Measurements from ENCODE around the gene C4orf50.

The C4orf50 gene

DNA sequence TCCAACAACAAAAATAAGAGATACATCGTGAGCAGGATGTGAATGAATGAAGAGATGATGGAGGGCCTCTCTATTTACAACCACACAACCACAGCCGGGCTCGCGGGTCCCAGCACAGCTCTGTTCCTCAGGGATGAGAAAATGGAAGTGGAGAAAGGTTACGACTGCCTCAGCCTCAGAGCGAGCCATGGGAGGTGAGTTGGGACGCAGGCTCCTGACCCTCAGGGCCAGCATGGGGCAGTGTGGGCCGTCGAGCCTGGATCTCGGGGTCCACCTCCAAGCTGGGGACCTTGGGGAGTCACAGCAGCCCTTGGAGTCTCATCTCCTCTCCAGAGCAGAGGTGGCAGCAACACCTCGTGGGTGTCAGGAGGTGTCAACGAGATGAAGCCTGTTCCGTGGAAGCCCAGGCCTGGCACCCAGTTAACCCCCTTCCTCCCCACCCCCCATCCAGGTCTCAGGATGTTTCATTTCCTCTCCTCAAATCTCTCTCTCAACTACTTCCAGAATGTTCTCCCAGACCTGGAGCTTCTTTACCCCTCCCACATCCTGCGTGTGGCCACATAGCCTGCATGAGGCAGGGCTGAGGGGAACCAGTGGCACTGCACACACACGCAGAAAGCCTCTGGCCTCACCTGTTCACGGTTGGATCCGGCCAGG lies 25.9 kb downstream of the C4orf50 start:
- TF ChIP-seq FOXP2 (optimal IDR thresholded peaks at IDR 0.05; ENCODE audit: borderline replicate concordance, extremely low read depth, extremely low read length, insufficient read depth) = no peak

DNA sequence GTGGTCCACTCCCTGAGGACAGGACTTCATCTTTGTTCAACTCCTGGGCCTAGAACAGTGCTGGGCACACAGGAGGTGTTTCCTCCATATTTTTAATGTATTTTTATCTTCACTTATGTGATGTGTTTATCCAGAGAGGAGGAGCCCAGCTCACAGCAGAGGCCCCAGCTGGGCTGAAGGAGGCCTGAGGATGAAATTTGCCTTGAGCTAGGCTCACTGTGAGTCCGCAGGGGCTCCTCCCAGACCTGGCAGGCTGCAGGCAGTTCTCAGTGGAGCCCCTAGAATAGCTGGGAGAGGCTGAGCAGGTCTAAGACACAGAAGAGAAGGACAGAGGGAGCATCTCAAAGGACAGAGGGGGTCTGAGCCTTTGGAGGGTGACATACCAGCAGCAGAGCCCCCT lies 26.8 kb downstream of the C4orf50 start:
- TF ChIP-seq POLR2AphosphoS5 (IDR thresholded peaks at IDR 0.05; ENCODE audit: low read depth, low read length) (no peak), TAF1 (IDR thresholded peaks at IDR 0.05; ENCODE audit: borderline replicate concordance, insufficient read depth, low read length) (no peak), FOXP2 (optimal IDR thresholded peaks at IDR 0.05; ENCODE audit: borderline replicate concordance, extremely low read depth, extremely low read length, insufficient read depth) (no peak), SIN3A (IDR thresholded peaks at IDR 0.05; ENCODE audit: borderline replicate concordance, insufficient read depth, low read length) (no peak)
- TF ChIP-seq, protein P1, sequence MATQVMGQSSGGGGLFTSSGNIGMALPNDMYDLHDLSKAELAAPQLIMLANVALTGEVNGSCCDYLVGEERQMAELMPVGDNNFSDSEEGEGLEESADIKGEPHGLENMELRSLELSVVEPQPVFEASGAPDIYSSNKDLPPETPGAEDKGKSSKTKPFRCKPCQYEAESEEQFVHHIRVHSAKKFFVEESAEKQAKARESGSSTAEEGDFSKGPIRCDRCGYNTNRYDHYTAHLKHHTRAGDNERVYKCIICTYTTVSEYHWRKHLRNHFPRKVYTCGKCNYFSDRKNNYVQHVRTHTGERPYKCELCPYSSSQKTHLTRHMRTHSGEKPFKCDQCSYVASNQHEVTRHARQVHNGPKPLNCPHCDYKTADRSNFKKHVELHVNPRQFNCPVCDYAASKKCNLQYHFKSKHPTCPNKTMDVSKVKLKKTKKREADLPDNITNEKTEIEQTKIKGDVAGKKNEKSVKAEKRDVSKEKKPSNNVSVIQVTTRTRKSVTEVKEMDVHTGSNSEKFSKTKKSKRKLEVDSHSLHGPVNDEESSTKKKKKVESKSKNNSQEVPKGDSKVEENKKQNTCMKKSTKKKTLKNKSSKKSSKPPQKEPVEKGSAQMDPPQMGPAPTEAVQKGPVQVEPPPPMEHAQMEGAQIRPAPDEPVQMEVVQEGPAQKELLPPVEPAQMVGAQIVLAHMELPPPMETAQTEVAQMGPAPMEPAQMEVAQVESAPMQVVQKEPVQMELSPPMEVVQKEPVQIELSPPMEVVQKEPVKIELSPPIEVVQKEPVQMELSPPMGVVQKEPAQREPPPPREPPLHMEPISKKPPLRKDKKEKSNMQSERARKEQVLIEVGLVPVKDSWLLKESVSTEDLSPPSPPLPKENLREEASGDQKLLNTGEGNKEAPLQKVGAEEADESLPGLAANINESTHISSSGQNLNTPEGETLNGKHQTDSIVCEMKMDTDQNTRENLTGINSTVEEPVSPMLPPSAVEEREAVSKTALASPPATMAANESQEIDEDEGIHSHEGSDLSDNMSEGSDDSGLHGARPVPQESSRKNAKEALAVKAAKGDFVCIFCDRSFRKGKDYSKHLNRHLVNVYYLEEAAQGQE (IDR thresholded peaks at IDR 0.05; ENCODE audit: insufficient read depth in 1 of 2, low read depth in 2 of 2, low read length in 2 of 2) = no peak

DNA sequence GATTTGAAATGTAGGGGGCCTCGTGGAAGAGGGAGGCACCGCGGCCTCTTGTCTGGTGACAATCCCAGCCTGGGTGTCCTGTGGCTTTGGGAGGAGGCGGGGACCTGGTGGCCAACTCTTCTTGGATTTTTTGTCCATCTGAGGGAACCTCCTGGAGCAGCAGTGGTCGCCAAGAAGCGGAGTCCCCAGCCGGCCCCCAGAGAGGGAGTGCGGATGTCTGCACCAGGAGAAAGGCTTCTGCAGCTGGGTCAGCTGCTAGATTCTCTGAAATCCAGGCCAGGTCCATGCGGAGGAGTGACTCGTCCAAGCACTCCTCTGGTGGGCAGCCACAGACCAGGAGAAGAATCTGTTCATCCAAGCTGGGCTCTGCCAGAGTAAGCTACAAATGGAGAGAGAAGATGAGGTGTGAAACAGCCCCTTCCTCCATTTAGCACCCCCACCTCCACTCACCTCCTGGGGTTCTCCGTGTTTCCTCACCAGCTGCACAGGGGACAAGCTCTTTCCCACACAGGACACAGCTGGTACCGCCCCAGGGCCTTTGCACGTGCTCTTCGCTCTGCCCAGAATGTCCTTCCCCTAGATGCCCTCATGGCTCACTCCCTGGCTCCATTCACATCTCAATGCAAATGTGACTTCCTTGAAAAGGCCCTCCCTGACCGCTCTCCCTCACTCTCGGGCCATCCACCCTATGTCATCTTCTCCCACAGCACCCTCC lies 27.6 kb downstream of the C4orf50 start:
- TF ChIP-seq SIN3A (IDR thresholded peaks at IDR 0.05; ENCODE audit: borderline replicate concordance, insufficient read depth, low read length) = no peak
- no peak for TF ChIP-seq TAF1 (IDR thresholded peaks at IDR 0.05; ENCODE audit: borderline replicate concordance, insufficient read depth, low read length)
- TF ChIP-seq, protein P1 (IDR thresholded peaks at IDR 0.05; ENCODE audit: insufficient read depth in 1 of 2, low read depth in 2 of 2, low read length in 2 of 2) = no peak
- TF ChIP-seq POLR2AphosphoS5 (IDR thresholded peaks at IDR 0.05; ENCODE audit: low read depth, low read length) = no peak
- TF ChIP-seq FOXP2 (optimal IDR thresholded peaks at IDR 0.05; ENCODE audit: borderline replicate concordance, extremely low read depth, extremely low read length, insufficient read depth) = no peak

DNA sequence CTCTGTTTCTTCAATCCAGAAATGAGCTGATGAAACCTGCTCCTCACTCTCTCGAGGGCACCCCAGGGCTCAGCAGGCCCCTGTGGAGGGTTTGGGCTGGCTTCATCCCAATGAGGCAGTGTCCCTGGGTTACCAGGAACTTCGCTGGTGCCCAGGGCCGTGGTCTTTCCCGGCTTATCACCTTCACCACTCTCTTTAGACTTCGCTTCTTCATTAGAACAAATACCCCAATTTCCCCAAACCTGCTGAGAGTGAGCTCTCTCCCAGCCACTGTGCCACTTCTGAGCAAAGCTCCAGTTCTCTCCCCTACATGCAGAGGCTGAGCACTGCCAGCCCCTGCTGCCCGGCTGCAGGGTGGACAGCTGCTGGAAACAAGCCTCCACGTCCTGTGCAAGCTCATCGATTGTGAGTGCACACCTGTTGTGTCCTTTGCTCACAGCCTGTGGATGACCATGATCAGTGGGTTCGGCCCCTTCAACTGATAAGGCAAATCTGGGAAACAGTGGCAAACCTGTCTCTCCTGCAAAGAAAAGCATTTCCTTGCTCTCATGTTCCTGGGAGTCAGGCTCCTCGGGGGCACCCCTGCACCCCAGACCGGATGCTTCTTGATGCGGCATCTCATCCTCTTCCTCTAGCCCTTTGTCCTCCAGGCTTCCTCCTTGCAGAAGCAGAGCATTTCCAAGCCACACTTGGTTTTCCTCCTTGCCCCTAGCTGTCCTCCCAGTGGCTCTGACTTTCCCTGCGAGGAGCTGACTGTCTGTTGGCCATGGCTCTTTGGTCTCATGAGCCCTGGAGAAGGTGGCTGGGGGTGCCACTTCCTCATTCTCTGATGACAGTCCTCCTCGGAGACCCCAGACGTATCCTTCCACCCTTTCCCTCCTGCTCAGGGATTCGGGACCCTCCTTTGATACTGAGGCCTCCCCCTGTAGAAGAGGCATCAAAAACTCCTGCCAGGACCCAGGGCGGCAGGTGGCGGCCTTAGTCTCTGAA lies 28.7 kb downstream of the C4orf50 start:
- TF ChIP-seq TAF1 (IDR thresholded peaks at IDR 0.05; ENCODE audit: borderline replicate concordance, insufficient read depth, low read length) (no peak), FOXP2 (optimal IDR thresholded peaks at IDR 0.05; ENCODE audit: borderline replicate concordance, extremely low read depth, extremely low read length, insufficient read depth) (no peak), POLR2AphosphoS5 (IDR thresholded peaks at IDR 0.05; ENCODE audit: low read depth, low read length) (no peak), SIN3A (IDR thresholded peaks at IDR 0.05; ENCODE audit: borderline replicate concordance, insufficient read depth, low read length) (no peak)
- TF ChIP-seq, protein P1 (IDR thresholded peaks at IDR 0.05; ENCODE audit: insufficient read depth in 1 of 2, low read depth in 2 of 2, low read length in 2 of 2) = no peak

DNA sequence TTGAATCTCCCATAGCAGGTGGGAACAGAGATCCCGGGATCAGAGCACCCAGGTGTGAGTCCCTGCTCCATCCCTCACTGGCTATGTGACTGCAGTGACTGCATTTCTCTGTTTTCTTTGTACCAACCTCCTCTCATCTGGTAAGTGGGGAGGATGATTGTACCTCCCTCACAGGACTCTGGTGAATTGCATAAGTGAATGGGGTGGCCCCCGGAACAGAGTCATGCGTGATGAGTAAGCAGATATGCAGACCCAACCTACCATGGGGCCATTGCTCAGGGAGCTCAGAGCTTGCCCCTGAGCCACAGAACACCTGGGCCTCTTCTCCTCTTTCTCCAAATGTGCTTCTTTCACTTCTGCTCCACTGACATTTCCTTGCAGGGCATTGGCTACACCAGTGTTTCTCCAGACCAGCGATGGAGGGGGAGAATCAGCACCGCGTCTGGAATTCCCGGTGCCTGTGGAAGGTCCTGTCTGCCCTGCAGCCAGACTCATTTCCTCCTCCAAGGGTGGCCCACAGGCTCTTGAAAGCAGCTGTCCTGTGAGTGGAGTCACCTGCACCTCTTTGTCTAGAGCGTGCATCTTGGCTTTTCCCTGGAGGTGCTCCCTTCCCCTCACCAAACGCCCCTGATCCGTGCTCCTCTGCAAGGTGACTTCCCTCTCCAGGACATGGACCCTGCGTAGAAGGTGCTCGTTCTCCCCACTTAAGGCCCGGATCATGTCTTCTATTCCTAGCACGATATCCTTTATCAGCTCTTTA lies 30.0 kb downstream of the C4orf50 start:
- TF ChIP-seq FOXP2 (optimal IDR thresholded peaks at IDR 0.05; ENCODE audit: borderline replicate concordance, extremely low read depth, extremely low read length, insufficient read depth) = no peak
- no peak for TF ChIP-seq POLR2AphosphoS5 (IDR thresholded peaks at IDR 0.05; ENCODE audit: low read depth, low read length)
- TF ChIP-seq SIN3A (IDR thresholded peaks at IDR 0.05; ENCODE audit: borderline replicate concordance, insufficient read depth, low read length) = no peak
- no peak for TF ChIP-seq TAF1 (IDR thresholded peaks at IDR 0.05; ENCODE audit: borderline replicate concordance, insufficient read depth, low read length)
- TF ChIP-seq, protein P1 (IDR thresholded peaks at IDR 0.05; ENCODE audit: insufficient read depth in 1 of 2, low read depth in 2 of 2, low read length in 2 of 2) = no peak

Data from PFSK-1 (cell line).